ENCODE data around the gene GBE1. TPM values are rescaled to one million over a fixed set of nuclear protein-coding genes. Genes with fewer than 3 reads are reported as not detected.
A peak's percentile ranks its signal among the peaks of the same experiment; 100 is the strongest.
"Not testable (repeated sequence)": the region's sequence is repeated elsewhere in the genome, so short reads cannot be mapped to it uniquely, and the experiment has no call there.

Gene GBE1
- total RNA-seq, 4 donors from 2014 or later: 22.2 to 27.8 (median 25.3) TPM

DNA sequence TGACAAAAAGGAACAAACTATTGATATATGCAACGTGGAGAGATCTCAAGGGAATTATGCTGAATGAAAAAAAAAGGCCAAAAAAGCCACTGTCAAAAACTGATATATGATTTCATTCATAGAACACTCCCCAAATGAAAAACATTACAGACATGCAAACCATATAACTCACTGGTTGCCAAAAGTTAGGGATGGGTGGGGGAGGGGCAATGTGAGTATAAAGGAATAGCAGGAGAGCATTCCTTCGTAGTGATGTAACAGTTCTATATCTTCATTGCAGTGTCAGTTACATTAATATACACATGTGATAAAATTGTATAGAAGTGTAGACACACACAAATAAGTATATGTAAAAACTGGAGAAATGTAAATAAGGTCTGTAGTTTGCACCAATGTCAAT is 12.2 kb downstream of the GBE1 start:
- 96% methylated on average over 2 of the region's 2 CpGs for WGBS
- Histone ChIP-seq H3K27me3 (no peaks in the 10 kb centered on the region), H3K4me3 (no peak overlapping the region), H3K27ac (replicated peaks in 1 of 4) (no peak overlapping the region), H3K36me3 (peaks cover 0 to 14% (median 2%) of the 10 kb centered on the region in 4 donors), H3K4me1 (peaks cover 6 to 11% (median 10%) of the 10 kb centered on the region in 4 donors), H3K9me3 (no peaks in the 10 kb centered on the region)
- intact Hi-C loops (cut with DNase I): no loop called here
- no peak for DNase-seq (ENCODE audit: extremely low spot score)
- TF ChIP-seq, protein P1, sequence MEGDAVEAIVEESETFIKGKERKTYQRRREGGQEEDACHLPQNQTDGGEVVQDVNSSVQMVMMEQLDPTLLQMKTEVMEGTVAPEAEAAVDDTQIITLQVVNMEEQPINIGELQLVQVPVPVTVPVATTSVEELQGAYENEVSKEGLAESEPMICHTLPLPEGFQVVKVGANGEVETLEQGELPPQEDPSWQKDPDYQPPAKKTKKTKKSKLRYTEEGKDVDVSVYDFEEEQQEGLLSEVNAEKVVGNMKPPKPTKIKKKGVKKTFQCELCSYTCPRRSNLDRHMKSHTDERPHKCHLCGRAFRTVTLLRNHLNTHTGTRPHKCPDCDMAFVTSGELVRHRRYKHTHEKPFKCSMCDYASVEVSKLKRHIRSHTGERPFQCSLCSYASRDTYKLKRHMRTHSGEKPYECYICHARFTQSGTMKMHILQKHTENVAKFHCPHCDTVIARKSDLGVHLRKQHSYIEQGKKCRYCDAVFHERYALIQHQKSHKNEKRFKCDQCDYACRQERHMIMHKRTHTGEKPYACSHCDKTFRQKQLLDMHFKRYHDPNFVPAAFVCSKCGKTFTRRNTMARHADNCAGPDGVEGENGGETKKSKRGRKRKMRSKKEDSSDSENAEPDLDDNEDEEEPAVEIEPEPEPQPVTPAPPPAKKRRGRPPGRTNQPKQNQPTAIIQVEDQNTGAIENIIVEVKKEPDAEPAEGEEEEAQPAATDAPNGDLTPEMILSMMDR (IDR thresholded peaks at IDR 0.05): no peak
- no peak for TF ChIP-seq POLR2A (IDR thresholded peaks at IDR 0.05; ENCODE audit: low read depth)
- no peak for TF ChIP-seq EP300 (IDR thresholded peaks at IDR 0.05)

DNA sequence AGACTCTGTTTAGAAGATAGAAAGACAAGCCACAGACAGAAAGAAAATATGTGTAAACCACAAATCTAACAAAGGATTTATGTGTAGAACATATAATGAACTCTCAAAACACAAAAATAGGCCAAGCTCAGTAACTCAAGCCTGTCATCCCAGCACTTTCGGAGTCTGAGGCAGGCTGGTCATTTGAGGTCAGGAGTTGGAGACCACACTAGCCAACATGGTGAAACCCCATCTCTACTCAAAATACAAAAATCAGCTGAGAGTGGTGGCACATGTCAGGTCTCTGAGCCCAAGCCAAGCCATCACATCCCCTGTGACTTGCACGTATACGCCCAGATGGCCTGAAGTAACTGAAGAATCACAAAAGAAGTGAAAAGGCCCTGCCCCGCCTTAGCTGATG is 14.2 kb downstream of the GBE1 start:
- DNase-seq (ENCODE audit: extremely low spot score); H3K27me3 ChIP-seq; H3K4me3 ChIP-seq; H3K36me3 ChIP-seq; H3K9me3 ChIP-seq; intact Hi-C loops (cut with DNase I); H3K27ac ChIP-seq (replicated peaks in 1 of 4): not testable (repeated sequence)
- 86% methylated on average over 4 of the region's 4 CpGs for WGBS
- H3K4me1 ChIP-seq: peaks cover 25 to 31% (median 30%) of the 10 kb centered on the region in 4 donors

DNA sequence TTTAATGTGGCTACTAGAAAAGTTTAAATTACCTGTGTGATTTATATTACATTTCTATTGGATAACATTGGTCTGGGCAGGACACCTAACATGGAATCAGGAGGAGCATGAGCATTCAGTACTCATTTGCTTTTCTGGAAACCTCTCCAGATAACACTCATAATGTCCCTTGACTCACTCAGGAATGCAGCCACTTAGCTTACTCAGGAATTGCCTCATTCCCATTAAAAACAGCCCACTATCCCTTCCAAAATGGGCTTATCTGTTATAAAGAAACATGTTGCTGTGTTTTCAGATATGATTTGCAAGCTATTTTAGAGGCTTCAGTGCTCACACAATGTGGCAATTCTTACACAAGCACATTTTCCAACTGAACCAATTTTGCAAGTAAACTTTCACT is 17.1 kb downstream of the GBE1 start:
- Histone ChIP-seq H3K4me1 (peaks cover 36 to 46% (median 44%) of the 10 kb centered on the region in 4 donors), H3K36me3 (no peaks in the 10 kb centered on the region), H3K9me3 (no peaks in the 10 kb centered on the region), H3K27me3 (no peaks in the 10 kb centered on the region), H3K27ac (replicated peaks in 1 of 4) (peak overlapping the region; percentile 67 to 73 (median 68)), H3K4me3 (no peak overlapping the region)
- no peak for TF ChIP-seq POLR2A (IDR thresholded peaks at IDR 0.05; ENCODE audit: low read depth)
- TF ChIP-seq POLR2AphosphoS5 (IDR thresholded peaks at IDR 0.05): peak; percentile 35 to 65
- intact Hi-C loops (cut with DNase I): no loop called here
- no peak for DNase-seq (ENCODE audit: extremely low spot score)

DNA sequence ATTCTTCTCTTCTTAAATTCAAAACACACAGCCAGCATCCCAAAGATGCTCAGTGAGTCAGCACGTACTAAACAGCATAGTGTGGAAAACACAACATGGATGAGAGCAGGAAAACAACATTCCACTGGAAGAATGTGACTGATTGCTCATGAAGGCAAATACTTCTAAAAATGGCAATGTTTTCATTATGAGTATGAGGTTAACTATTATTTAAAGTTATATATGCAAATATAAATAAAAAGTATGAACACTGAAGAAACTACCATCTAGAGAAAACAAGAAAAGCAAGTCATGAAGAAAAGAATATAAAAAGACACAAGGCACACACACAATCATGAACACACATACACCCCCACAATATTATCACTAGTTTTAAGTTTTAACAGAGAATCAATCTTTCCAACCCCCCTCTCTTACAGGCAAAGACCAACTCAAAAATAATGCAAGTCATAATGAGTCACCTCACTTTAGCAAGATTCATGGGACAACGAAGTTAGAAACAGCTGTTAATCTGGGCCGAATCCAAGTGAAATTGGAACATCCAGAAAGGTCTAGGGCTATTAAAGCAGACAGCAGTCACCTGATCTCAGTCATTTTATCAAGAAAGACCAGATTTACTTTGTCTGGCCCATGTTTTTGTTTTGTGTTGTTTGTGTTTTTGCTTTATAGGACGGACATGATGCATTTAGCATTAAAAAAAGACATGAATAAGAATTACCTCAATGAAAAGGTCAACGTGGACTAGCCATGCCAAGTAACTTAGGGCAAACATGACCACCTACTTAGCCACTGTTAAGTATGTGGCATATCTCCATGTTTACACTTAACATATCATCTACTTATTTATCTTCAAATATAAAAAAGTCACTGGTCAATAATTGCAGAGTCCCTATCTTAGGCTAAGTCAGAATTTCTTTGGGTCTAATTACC is 18.1 kb downstream of the GBE1 start:
- peak; percentile 93 for DNase-seq (ENCODE audit: extremely low spot score)
- Histone ChIP-seq H3K4me3 (no peak overlapping the region), H3K27me3 (no peaks in the 10 kb centered on the region), H3K27ac (replicated peaks in 1 of 4) (peak overlapping the region; percentile 67 to 73 (median 68)), H3K4me1 (peaks cover 36 to 46% (median 44%) of the 10 kb centered on the region in 4 donors), H3K9me3 (no peaks in the 10 kb centered on the region), H3K36me3 (peaks cover 0 to 6% (median 0%) of the 10 kb centered on the region in 4 donors)
- TF ChIP-seq POLR2AphosphoS5 (IDR thresholded peaks at IDR 0.05): peak; percentile 32 to 71
- TF ChIP-seq POLR2A (IDR thresholded peaks at IDR 0.05; ENCODE audit: low read depth): no peak
- intact Hi-C loops (cut with DNase I): no loop called here
- WGBS: 44% methylated on average over 5 of the region's 5 CpGs

DNA sequence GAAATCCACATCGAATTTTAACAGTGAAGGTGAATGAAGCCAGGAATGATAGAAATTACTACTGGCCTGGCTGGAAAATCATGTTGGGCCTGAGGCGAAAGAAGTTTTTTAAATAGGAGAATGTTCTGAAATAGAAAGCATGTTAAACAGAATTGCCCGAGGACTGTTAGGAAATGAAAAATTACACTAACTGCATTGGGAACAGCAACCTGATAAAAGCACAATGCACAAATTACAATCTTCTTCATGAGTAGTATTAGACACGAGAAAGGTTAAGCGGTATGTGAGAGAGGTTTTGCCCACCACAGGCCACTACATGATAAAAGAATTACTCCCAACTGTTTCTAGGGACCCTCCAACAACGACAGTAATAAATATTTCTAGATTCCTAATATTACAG is 18.9 kb downstream of the GBE1 start:
- TF ChIP-seq POLR2AphosphoS5 (IDR thresholded peaks at IDR 0.05) (no peak), EP300 (IDR thresholded peaks at IDR 0.05) (no peak), POLR2A (IDR thresholded peaks at IDR 0.05; ENCODE audit: low read depth) (no peak)
- TF ChIP-seq, protein P1 (IDR thresholded peaks at IDR 0.05): no peak
- H3K9me3 ChIP-seq: no peaks in the 10 kb centered on the region
- no peaks in the 10 kb centered on the region for H3K27me3 ChIP-seq
- DNase-seq (ENCODE audit: extremely low spot score): no peak
- H3K4me3 ChIP-seq: no peak overlapping the region
- peaks cover 0 to 6% (median 0%) of the 10 kb centered on the region in 4 donors for H3K36me3 ChIP-seq
- WGBS: 63% methylated on average over 6 of the region's 6 CpGs
- peaks cover 36 to 46% (median 44%) of the 10 kb centered on the region in 4 donors for H3K4me1 ChIP-seq
- intact Hi-C loops (cut with DNase I): no loop called here
- peak overlapping the region; percentile 53 to 69 (median 68) for H3K27ac ChIP-seq (replicated peaks in 1 of 4)

DNA sequence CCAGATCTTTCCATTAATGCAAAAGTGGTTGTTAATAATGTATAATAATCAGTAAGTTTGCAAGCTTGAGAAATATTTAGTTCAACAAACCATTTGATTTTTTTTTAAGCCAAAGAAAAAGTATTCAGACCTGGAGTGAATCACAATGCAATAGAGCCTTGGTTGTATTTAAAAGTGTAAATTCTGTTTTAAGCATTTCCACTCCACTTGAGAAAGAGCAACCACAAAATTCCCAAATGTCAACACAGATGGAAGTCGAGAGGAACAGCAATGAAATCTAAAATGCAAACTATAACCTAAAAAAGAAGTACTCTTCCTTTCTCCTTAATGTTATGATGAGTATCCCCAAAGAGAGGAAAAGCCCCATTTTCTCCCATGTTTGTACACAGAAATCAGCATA is 20.2 kb downstream of the GBE1 start:
- H3K4me3 ChIP-seq: no peak overlapping the region
- 43% methylated on average over 1 of the region's 1 CpG for WGBS
- H3K4me1 ChIP-seq: peaks cover 36 to 46% (median 44%) of the 10 kb centered on the region in 4 donors
- intact Hi-C loops (cut with DNase I): no loop called here
- no peak overlapping the region for H3K27ac ChIP-seq (replicated peaks in 1 of 4)
- DNase-seq (ENCODE audit: extremely low spot score): no peak
- TF ChIP-seq, protein P1 (IDR thresholded peaks at IDR 0.05): no peak
- no peak for TF ChIP-seq EP300 (IDR thresholded peaks at IDR 0.05)
- no peak for TF ChIP-seq POLR2A (IDR thresholded peaks at IDR 0.05; ENCODE audit: low read depth)
- TF ChIP-seq POLR2AphosphoS5 (IDR thresholded peaks at IDR 0.05): no peak
- no peaks in the 10 kb centered on the region for H3K9me3 ChIP-seq
- peaks cover 0 to 6% (median 0%) of the 10 kb centered on the region in 4 donors for H3K36me3 ChIP-seq
- H3K27me3 ChIP-seq: no peaks in the 10 kb centered on the region
